ENCODE results near the gene SNX8. TPM values are rescaled to one million over a fixed set of nuclear protein-coding genes. Genes with fewer than 3 reads are reported as not detected.

Gene SNX8
- total and polyA plus RNA-seq, 9 of the 15 experiments (the other 6 are each of a cell fraction or from before 2014, with no cell fraction given): 2.7 to 51.6 (median 16.9) TPM

DNA sequence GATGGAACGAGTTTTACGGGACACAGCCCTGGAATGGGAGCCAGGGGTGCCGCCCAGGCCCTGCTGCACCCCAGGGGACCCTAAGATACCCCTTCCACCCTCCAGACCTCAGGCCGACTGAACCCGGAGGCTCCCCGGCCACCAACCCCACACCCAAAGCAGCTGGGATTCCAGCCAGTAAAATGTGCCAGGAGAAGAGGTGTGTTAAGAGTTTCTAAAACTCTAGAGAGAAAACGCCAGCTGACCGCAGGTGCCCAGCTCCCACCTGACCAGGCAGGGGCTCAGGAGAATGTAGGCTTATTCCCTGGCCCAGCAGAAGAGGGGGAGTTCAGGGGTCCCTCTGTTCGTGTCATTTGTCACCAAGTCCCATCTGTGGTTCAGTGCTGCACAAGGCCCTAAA lies 54.8 kb downstream of the SNX8 start:
- TF ChIP-seq, protein P1, sequence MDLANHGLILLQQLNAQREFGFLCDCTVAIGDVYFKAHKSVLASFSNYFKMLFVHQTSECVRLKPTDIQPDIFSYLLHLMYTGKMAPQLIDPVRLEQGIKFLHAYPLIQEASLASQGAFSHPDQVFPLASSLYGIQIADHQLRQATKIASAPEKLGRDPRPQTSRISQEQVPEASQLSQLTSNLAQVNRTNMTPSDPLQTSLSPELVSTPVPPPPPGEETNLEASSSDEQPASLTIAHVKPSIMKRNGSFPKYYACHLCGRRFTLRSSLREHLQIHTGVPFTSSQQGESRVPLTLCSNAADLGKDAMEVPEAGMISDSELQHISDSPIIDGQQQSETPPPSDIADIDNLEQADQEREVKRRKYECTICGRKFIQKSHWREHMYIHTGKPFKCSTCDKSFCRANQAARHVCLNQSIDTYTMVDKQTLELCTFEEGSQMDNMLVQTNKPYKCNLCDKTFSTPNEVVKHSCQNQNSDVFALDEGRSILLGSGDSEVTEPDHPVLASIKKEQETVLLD (IDR thresholded peaks at IDR 0.05): no peak
- TF ChIP-seq NFE2 (IDR thresholded peaks at IDR 0.05; ENCODE audit: low read depth) (no peak), MTA2 (IDR thresholded peaks at IDR 0.05; ENCODE audit: low read depth) (no peak), RBM22 (IDR thresholded peaks at IDR 0.05; ENCODE audit: low read depth, low read length, poor library complexity, severe bottlenecking) (peak; percentile 1)
- Histone ChIP-seq H3K9me3 (replicated peaks; ENCODE audit: control insufficient read depth, insufficient read depth, low read depth, low read length) (no peaks in the 10 kb centered on the region), H3K9me1 (ENCODE audit: control insufficient read depth, insufficient read depth, low read length) (no peaks in the 10 kb centered on the region), H3K27ac (ENCODE audit: extremely low read depth, low read depth, low read length) (no peak overlapping the region), H2AFZ (ENCODE audit: low read depth, low read length) (no peak overlapping the region), H4K20me1 (replicated peaks; ENCODE audit: control insufficient read depth, insufficient read depth, low read length) (no peaks in the 10 kb centered on the region), H3K79me2 (ENCODE audit: control insufficient read depth, insufficient read depth, low read length) (no peaks in the 10 kb centered on the region), H3K4me1 (replicated peaks in 1 of 2; ENCODE audit: control insufficient read depth in 2 of 2, insufficient read depth in 2 of 2, low read length in 2 of 2) (peaks cover 0 to 20% of the 10 kb centered on the region in 2 experiments; a peak in 1 of 5 replicates), H3K4me3 (no peak overlapping the region), H3K4me2 (ENCODE audit: insufficient read depth, low read length) (no peak overlapping the region), H3K36me3 (ENCODE audit: control insufficient read depth, insufficient read depth, low read length) (peaks cover 65% of the 10 kb centered on the region; the same call in 2 of the 3 replicates), H3K9ac (ENCODE audit: insufficient read depth in 1 of 2, low read depth in 2 of 2, low read length in 2 of 2) (no peak overlapping the region; a peak in 1 of 4 replicates), H3K27me3 (ENCODE audit: control insufficient read depth in 2 of 2, insufficient read depth in 2 of 2, low read length in 2 of 2) (no peaks in the 10 kb centered on the region)
- FAIRE-seq (no peak), DNase-seq (ENCODE audit: extremely low read depth in 1 of 4, low spot score in 3 of 4) (no peak), ATAC-seq (no peak)
- intact Hi-C loops (cut with micrococcal nuclease): no loop called here
- 94% methylated on average over 8 of the region's 9 CpGs for WGBS (ENCODE audit: insufficient coverage, low coverage, missing lambda C conversion rate)
- POLR2A ChIA-PET: interaction anchor here (0.6 to 1.8 kb wide), 2 partner anchors 11 to 45 kb away, joined by 3 to 9 read pairs; no protein-coding TSS in a partner anchor
- in situ Hi-C loops (cut with MboI): no loop called here
- no TSS peak for BruUV-seq (replicated peaks)
- CTCF ChIA-PET (ENCODE audit: low intra/inter-chr PET ratio): no interaction called here

Measured in K562 (cell line).